Glutamatergic neuron (in vitro differentiated cells): ENCODE data around the gene NDUFS5. TPM values are rescaled to one million over a fixed set of nuclear protein-coding genes. Genes with fewer than 3 reads are reported as not detected.

Source experiments
- DNase-seq: peaks from one replicate; pipeline ENCODE4 v3.0.0; 2022
- H3K27ac Mint-ChIP-seq: one replicate; pipeline ENCODE4 v1.8.0; 2020; ENCODE audit warnings: mild to moderate bottlenecking, mixed read lengths, inconsistent platforms; ENCODE audit not compliant: unreplicated experiment
- H3K27me3 Mint-ChIP-seq: one replicate; pipeline ENCODE4 v1.8.0; 2020; ENCODE audit warnings: mild to moderate bottlenecking, moderate library complexity, mixed read lengths, inconsistent platforms; ENCODE audit not compliant: unreplicated experiment
- H3K36me3 Mint-ChIP-seq: one replicate; pipeline ENCODE4 v1.8.0; 2020; ENCODE audit warnings: mild to moderate bottlenecking, mixed read lengths, inconsistent platforms; ENCODE audit not compliant: unreplicated experiment
- H3K4me1 Mint-ChIP-seq: one replicate; pipeline ENCODE4 v1.8.0; 2020; ENCODE audit warnings: mild to moderate bottlenecking, low read depth, mixed read lengths, inconsistent platforms; ENCODE audit not compliant: unreplicated experiment
- H3K4me3 Mint-ChIP-seq: one replicate; pipeline ENCODE4 v1.8.0; 2020; ENCODE audit warnings: mild to moderate bottlenecking, mixed read lengths, inconsistent platforms; ENCODE audit not compliant: unreplicated experiment
- H3K9me3 Mint-ChIP-seq: one replicate; pipeline ENCODE4 v1.8.0; 2020; ENCODE audit warnings: mild to moderate bottlenecking, moderate library complexity, mixed read lengths, inconsistent platforms; ENCODE audit not compliant: unreplicated experiment
- total RNA-seq: library from RNA; stranded (reverse); fragmentation: NEBNext Ultra II Directional; extraction: Animal tissue kit (Norgen Biotek cat#: 25700); gene quantifications from one replicate; pipeline ENCODE4 v1.2.1, GENCODE V29; 2021; ENCODE audit not compliant: unreplicated experiment
- TF ChIP-seq, protein P1 (sequence below): fragments of 200-600 bp; sonication (generic); IDR thresholded peaks from one replicate; pipeline ENCODE4 v1.5.0; 2021; ENCODE audit not compliant: partially characterized antibody, unreplicated experiment

The NDUFS5 gene
- total RNA-seq, 1 donor from 2014 or later, result 320 TPM

DNA sequence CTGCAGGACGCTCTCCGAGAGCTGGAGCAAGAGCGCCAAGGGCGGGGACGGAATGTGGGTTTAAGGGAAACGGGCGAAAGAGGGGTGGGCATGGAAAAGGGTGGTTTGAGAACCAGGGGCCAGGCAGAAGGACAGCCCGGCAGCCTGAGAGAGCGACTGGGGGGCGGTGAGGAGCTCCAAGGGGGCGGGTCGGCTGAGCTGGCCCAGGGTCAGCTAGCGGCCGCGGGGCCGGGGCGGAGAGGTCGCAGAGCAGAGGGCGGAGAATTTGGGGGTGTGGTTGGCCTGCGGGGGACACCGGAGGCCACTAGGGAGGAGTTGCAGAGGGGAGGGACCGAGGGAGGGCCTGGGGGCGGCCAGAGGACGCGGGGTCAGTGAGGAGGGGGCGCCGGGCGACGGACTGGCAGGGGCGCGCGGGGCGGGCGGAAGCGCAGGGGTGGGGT is 54.7 kb downstream of the NDUFS5 start:
- TF ChIP-seq, protein P1, sequence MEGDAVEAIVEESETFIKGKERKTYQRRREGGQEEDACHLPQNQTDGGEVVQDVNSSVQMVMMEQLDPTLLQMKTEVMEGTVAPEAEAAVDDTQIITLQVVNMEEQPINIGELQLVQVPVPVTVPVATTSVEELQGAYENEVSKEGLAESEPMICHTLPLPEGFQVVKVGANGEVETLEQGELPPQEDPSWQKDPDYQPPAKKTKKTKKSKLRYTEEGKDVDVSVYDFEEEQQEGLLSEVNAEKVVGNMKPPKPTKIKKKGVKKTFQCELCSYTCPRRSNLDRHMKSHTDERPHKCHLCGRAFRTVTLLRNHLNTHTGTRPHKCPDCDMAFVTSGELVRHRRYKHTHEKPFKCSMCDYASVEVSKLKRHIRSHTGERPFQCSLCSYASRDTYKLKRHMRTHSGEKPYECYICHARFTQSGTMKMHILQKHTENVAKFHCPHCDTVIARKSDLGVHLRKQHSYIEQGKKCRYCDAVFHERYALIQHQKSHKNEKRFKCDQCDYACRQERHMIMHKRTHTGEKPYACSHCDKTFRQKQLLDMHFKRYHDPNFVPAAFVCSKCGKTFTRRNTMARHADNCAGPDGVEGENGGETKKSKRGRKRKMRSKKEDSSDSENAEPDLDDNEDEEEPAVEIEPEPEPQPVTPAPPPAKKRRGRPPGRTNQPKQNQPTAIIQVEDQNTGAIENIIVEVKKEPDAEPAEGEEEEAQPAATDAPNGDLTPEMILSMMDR, result no peak
- H3K27me3 Mint-ChIP-seq, result peaks cover 24% of the 10 kb centered on the region
- peak overlapping the region; percentile 72 for H3K4me3 Mint-ChIP-seq
- H3K36me3 Mint-ChIP-seq, result peaks cover 4% of the 10 kb centered on the region
- peaks cover 9% of the 10 kb centered on the region for H3K9me3 Mint-ChIP-seq
- DNase-seq, result peak; percentile 37
- H3K27ac Mint-ChIP-seq, result no peak overlapping the region
- H3K4me1 Mint-ChIP-seq, result peaks cover 3% of the 10 kb centered on the region

DNA sequence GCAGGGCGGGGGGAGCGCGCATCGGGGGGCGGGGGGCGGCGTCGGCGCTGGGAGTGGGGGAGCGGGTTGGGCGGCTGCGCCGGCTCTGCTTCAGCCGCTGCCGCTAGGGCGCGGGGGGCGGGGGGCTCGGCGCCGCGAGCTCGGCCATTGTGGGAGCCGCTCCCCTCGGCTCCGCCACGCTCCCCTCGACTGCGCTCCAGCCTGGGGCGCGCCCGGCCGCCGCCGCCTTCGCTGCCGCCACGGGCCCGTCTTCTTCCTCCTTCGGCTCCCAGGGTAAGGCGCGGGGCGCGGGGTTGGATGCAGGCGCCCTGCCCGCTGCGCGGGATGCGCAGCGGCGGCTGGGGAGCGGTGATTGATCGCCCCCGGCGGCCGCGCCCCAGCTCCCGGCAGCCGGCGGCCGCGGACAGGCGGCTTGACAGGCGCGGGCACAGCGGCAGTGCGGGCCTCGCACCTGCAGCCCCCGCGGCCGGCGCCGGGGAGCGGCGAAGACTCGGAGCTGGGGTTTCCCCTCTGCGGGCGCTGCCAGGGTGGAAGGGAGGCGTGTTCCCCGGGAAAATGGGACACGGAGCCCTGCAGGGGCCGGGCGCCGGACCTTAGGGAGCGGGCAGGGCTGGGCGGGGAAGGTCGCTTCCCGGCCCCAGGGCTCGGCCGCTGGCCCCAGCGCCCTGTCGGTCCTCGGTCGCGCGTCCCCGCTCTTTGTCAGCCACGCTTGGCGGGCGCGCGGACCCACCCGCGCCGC is 55.3 kb downstream of the NDUFS5 start:
- Mint-ChIP-seq H3K4me1 (peaks cover 5% of the 10 kb centered on the region), H3K4me3 (no peak overlapping the region), H3K36me3 (peaks cover 4% of the 10 kb centered on the region), H3K27ac (no peak overlapping the region), H3K9me3 (peaks cover 9% of the 10 kb centered on the region), H3K27me3 (peaks cover 23% of the 10 kb centered on the region)
- TF ChIP-seq, protein P1, result no peak
- DNase-seq, result peak; percentile 57

DNA sequence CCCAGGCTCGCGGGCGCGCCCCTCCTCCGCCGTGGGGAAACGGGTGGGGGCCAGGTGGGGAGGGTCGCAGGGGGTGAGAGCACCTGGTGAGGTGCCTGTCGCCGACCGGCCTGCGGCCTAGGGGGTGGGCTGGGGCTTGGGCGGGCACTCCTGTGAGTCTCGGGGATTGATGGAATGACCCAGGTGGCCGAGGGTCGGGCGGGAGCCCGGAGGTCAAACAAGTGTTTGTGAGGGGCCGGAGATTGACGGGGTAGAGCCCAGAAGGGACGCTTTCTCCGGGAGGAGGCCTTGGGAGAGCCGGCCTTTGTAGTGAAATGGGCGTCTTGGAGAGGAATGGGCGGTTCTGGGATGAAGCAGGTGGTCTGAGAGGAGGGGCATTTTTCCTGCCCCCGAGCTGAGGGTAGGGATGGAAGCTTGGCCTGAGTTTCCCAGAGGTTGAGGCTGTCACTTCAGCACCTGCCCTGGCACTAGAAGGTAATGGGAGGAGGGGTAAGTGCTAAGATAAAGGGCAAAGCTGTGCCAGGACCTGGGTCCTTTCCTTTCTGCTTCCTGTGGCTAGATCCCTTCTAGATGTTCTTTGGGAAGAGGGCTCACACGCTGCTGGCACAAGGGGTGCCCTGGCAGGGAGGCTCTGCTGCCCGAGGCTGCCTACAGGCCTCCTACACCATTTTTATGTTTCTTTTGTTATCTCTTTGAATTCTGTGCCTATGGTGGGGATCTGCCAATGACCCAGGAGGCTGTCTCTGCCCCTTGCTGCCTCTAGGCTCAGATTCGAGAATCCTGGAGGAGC is 56.1 kb downstream of the NDUFS5 start:
- TF ChIP-seq, protein P1, result no peak
- peak overlapping the region; percentile 88 for H3K4me3 Mint-ChIP-seq
- H3K9me3 Mint-ChIP-seq, result peaks cover 9% of the 10 kb centered on the region
- H3K4me1 Mint-ChIP-seq, result peaks cover 7% of the 10 kb centered on the region
- H3K27ac Mint-ChIP-seq, result peak overlapping the region; percentile 59
- H3K27me3 Mint-ChIP-seq, result peaks cover 20% of the 10 kb centered on the region
- peaks cover under 1% of the 10 kb centered on the region for H3K36me3 Mint-ChIP-seq
- peak; percentile 27 for DNase-seq

DNA sequence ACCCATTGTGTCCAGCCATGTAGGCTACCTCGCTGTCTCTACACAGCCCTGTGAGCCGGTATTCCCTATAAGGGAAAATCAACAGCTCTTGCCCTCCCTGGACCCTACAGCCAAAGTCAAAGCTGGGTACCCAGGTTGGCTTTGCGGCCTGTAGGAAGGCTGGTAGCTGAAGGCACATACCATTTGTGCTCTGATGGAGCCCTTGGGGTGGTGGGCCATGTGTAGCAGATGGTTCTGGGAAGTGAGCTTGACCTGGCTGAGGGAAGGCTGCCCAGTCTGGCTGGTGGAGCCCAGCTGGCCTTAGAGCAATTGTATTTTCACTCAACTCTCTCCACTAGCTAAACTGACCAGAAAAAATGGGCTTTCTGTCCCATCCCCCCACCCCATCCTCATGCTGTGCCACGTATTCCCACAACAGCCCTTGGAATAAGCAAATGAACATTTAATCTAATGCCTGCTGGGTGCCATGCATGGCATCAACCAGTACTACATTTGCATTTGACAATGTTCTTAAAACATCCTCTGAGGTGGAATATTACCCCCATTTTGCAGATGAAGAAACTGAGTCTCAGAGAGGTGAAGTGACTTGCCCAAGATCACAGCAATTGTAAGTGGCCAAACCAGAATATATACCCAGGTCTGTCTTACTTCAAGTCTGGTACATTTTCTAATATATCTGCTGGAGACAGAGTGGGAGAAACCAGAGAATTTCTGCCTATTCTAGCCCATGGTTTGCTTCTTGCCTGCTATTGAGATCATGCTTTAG is 56.8 kb downstream of the NDUFS5 start:
- Mint-ChIP-seq H3K27ac (peak overlapping the region; percentile 59), H3K4me3 (peak overlapping the region; percentile 88), H3K27me3 (peaks cover 20% of the 10 kb centered on the region), H3K9me3 (peaks cover 9% of the 10 kb centered on the region), H3K36me3 (no peaks in the 10 kb centered on the region), H3K4me1 (peaks cover 7% of the 10 kb centered on the region)
- TF ChIP-seq, protein P1, result no peak
- no peak for DNase-seq
